Astrocyte (in vitro differentiated cells and primary cell): ENCODE data around the gene ZNF2. TPM values are rescaled to one million over a fixed set of nuclear protein-coding genes. Genes with fewer than 3 reads are reported as not detected.
A peak's percentile ranks its signal among the peaks of the same experiment; 100 is the strongest.

Experiments used
- DNase-seq: peaks from one replicate; pipeline ENCODE4 v3.0.0-alpha.2; 2010; ENCODE audit warnings: low read depth
- FAIRE-seq: peaks from 2 replicates; lab custom pipeline; 2011; peaks lifted over from hg19 to GRCh38; lab: Jason Lieb, UNC
- H2AFZ ChIP-seq: 2 replicates; pipeline ENCODE4 v1.6.0; 2012; ENCODE audit warnings: low read depth, low read length, inconsistent platforms
- H3K27ac ChIP-seq: 2 replicates; pipeline ENCODE4 v1.5.1; 2011; ENCODE audit warnings: low read depth, low read length, inconsistent platforms
- H3K27me3 ChIP-seq: 2 replicates; pipeline ENCODE4 v1.6.0; 2011; ENCODE audit warnings: low read length, inconsistent platforms; ENCODE audit not compliant: insufficient read depth
- H3K36me3 ChIP-seq: 2 replicates; pipeline ENCODE4 v1.5.1; 2011; ENCODE audit warnings: low read length, inconsistent platforms; ENCODE audit not compliant: insufficient read depth
- H3K4me1 ChIP-seq: 2 replicates; pipeline ENCODE4 v1.5.1; 2011; ENCODE audit warnings: low read length, inconsistent platforms; ENCODE audit not compliant: insufficient read depth
- H3K4me2 ChIP-seq: 2 replicates; pipeline ENCODE4 v1.6.0; 2012; ENCODE audit warnings: low read length, inconsistent platforms
- H3K4me3 ChIP-seq: 2 replicates; pipeline ENCODE4 v1.5.1; 2011; ENCODE audit warnings: low read depth, mild to moderate bottlenecking, low read length, inconsistent platforms; ENCODE audit not compliant: insufficient read depth
- H3K79me2 ChIP-seq: 2 replicates; pipeline ENCODE4 v1.6.0; 2012; ENCODE audit warnings: mild to moderate bottlenecking, low read length, inconsistent platforms; ENCODE audit not compliant: insufficient read depth
- H3K9ac ChIP-seq: 2 replicates; pipeline ENCODE4 v1.6.0; 2012; ENCODE audit warnings: mild to moderate bottlenecking, low read length, inconsistent platforms
- H3K9me3 ChIP-seq: 2 replicates; pipeline ENCODE4 v1.5.1; 2012; ENCODE audit warnings: low read depth, mild to moderate bottlenecking, low read length, inconsistent platforms; ENCODE audit not compliant: insufficient read depth
- H4K20me1 ChIP-seq: 2 replicates; pipeline ENCODE4 v1.6.0; 2012; ENCODE audit warnings: low read length, inconsistent platforms; ENCODE audit not compliant: insufficient read depth
- H3K27ac Mint-ChIP-seq: one replicate; pipeline ENCODE4 v1.8.0; 2021; ENCODE audit warnings: mild to moderate bottlenecking, mixed read lengths; ENCODE audit not compliant: unreplicated experiment
- H3K27me3 Mint-ChIP-seq: one replicate; pipeline ENCODE4 v1.8.0; 2021; ENCODE audit warnings: low read depth, mixed read lengths; ENCODE audit not compliant: unreplicated experiment
- H3K36me3 Mint-ChIP-seq: one replicate; pipeline ENCODE4 v1.8.0; 2021; ENCODE audit warnings: low read depth, mixed read lengths; ENCODE audit not compliant: unreplicated experiment
- H3K4me1 Mint-ChIP-seq: one replicate; pipeline ENCODE4 v1.8.0; 2021; ENCODE audit warnings: low read depth, mixed read lengths; ENCODE audit not compliant: unreplicated experiment
- H3K4me3 Mint-ChIP-seq: one replicate; pipeline ENCODE4 v1.8.0; 2021; ENCODE audit warnings: mild to moderate bottlenecking, moderate library complexity, mixed read lengths; ENCODE audit not compliant: unreplicated experiment
- H3K9me3 Mint-ChIP-seq: one replicate; pipeline ENCODE4 v1.8.0; 2021; ENCODE audit warnings: mild to moderate bottlenecking, mixed read lengths; ENCODE audit not compliant: unreplicated experiment
- CTCF ChIP-seq: IDR thresholded peaks from 2 replicates; pipeline ENCODE4 v1.5.1; 2011; ENCODE audit warnings: low read depth, mild to moderate bottlenecking, inconsistent platforms, low read length, moderate library complexity; ENCODE audit not compliant: insufficient read depth
- EZH2 ChIP-seq: IDR thresholded peaks from 2 replicates; pipeline ENCODE4 v1.6.1; 2012; ENCODE audit warnings: mild to moderate bottlenecking, low read length, inconsistent platforms; ENCODE audit not compliant: insufficient read depth
- total RNA-seq: library from RNA; stranded (reverse); gene quantifications from 2 replicates; pipeline ENCODE4 v1.2.1, GENCODE V29; 2021

ZNF2 gene
- total RNA-seq, 1 donor from 2014 or later = 4.1 TPM

GRCh38 chr2:95165030-95165370, 609 bp upstream of the ZNF2 start:
- no peaks in the 10 kb centered on the region for H3K27me3 Mint-ChIP-seq
- H3K4me1 Mint-ChIP-seq = peaks cover 10% of the 10 kb centered on the region
- H3K36me3 Mint-ChIP-seq = peaks cover 6% of the 10 kb centered on the region
- FAIRE-seq (no peak), DNase-seq (no peak)
- peak overlapping the region; percentile 97 for H3K4me3 Mint-ChIP-seq
- peak overlapping the region; percentile 92 for H3K9ac ChIP-seq
- H3K27ac ChIP-seq = peak overlapping the region; percentile 98
- peak overlapping the region; percentile 99 for H3K27ac Mint-ChIP-seq
- peak overlapping the region; percentile 97 for H2AFZ ChIP-seq
- H3K4me3 ChIP-seq = peak overlapping the region; percentile 87
- peaks cover 47% of the 10 kb centered on the region for H3K79me2 ChIP-seq
- H3K27me3 ChIP-seq = no peaks in the 10 kb centered on the region
- peaks cover 2% of the 10 kb centered on the region for H3K9me3 Mint-ChIP-seq
- peaks cover 7% of the 10 kb centered on the region for H3K4me1 ChIP-seq
- no peaks in the 10 kb centered on the region for H3K9me3 ChIP-seq
- peak overlapping the region; percentile 93 for H3K4me2 ChIP-seq
- H3K36me3 ChIP-seq = no peaks in the 10 kb centered on the region
- peaks cover 5% of the 10 kb centered on the region for H4K20me1 ChIP-seq
- TF ChIP-seq EZH2 (no peak), CTCF (no peak)

- peak overlapping the region; percentile 92 for H3K9ac ChIP-seq
- FAIRE-seq = no peak
- no peaks in the 10 kb centered on the region for H3K27me3 ChIP-seq
- H3K27ac Mint-ChIP-seq = peak overlapping the region; percentile 99
- peak overlapping the region; percentile 93 for H3K4me2 ChIP-seq
- TF ChIP-seq CTCF (no peak), EZH2 (no peak)
- no peaks in the 10 kb centered on the region for H3K27me3 Mint-ChIP-seq
- peak overlapping the region; percentile 97 for H3K4me3 Mint-ChIP-seq
- H3K4me1 Mint-ChIP-seq = peaks cover 10% of the 10 kb centered on the region
- H4K20me1 ChIP-seq = peaks cover 5% of the 10 kb centered on the region
- peak overlapping the region; percentile 98 for H3K27ac ChIP-seq
- H2AFZ ChIP-seq = peak overlapping the region; percentile 97
- H3K36me3 Mint-ChIP-seq = peaks cover 2% of the 10 kb centered on the region
- H3K36me3 ChIP-seq = no peaks in the 10 kb centered on the region
- peak overlapping the region; percentile 87 for H3K4me3 ChIP-seq
- H3K9me3 ChIP-seq = no peaks in the 10 kb centered on the region
- H3K79me2 ChIP-seq = peaks cover 49% of the 10 kb centered on the region
- DNase-seq = no peak
- peaks cover 2% of the 10 kb centered on the region for H3K9me3 Mint-ChIP-seq
- H3K4me1 ChIP-seq = peaks cover 4% of the 10 kb centered on the region
Observed at GRCh38 chr2:95166065-95166763, 605 bp downstream of the ZNF2 start.

DNA sequence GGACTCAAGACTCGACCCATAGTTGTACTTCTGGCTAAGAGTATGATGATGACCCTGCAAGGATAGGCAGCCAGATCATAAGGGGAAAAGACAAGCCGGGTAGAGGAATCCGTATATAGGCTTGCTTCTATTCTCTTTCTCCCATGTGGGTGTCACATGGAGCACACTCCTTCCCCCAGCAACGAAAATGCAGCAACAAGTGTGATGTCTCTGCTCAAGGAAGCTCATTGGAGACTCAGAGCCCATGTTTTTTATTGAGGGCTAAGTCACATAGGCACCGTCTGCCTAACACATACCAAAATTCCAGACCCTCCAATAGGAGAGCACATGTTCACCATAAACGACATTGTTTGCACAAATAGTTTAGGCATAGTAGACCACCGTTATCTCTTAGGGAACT, 6.3 kb downstream of the ZNF2 start:
- TF ChIP-seq EZH2 (no peak), CTCF (no peak)
- Histone ChIP-seq H3K79me2 (peaks cover 35% of the 10 kb centered on the region), H3K27me3 (no peaks in the 10 kb centered on the region), H3K9ac (no peak overlapping the region), H3K27ac (no peak overlapping the region), H2AFZ (no peak overlapping the region), H3K9me3 (no peaks in the 10 kb centered on the region), H3K36me3 (no peaks in the 10 kb centered on the region), H4K20me1 (peaks cover 5% of the 10 kb centered on the region), H3K4me3 (no peak overlapping the region), H3K4me1 (no peaks in the 10 kb centered on the region), H3K4me2 (no peak overlapping the region)
- no peak for FAIRE-seq
- Mint-ChIP-seq H3K9me3 (no peaks in the 10 kb centered on the region), H3K27me3 (no peaks in the 10 kb centered on the region), H3K27ac (no peak overlapping the region), H3K4me3 (no peak overlapping the region), H3K36me3 (peaks cover 7% of the 10 kb centered on the region), H3K4me1 (peaks cover 8% of the 10 kb centered on the region)
- no peak for DNase-seq
